Smooth muscle cell of bladder (primary cell): ENCODE data around the gene FAM53B. TPM values are rescaled to one million over a fixed set of nuclear protein-coding genes. Genes with fewer than 3 reads are reported as not detected.

ENCODE experiments used
- total RNA-seq: library from RNA; depleted of rRNA; stranded (reverse); fragments of >200 nt; gene quantifications from 2 replicates; pipeline ENCODE4 v1.2.3, GENCODE V29; 2014

FAM53B gene, protein sequence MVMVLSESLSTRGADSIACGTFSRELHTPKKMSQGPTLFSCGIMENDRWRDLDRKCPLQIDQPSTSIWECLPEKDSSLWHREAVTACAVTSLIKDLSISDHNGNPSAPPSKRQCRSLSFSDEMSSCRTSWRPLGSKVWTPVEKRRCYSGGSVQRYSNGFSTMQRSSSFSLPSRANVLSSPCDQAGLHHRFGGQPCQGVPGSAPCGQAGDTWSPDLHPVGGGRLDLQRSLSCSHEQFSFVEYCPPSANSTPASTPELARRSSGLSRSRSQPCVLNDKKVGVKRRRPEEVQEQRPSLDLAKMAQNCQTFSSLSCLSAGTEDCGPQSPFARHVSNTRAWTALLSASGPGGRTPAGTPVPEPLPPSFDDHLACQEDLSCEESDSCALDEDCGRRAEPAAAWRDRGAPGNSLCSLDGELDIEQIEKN
- 7.8 and 10.4 TPM in 2 replicates for total RNA-seq

DNA sequence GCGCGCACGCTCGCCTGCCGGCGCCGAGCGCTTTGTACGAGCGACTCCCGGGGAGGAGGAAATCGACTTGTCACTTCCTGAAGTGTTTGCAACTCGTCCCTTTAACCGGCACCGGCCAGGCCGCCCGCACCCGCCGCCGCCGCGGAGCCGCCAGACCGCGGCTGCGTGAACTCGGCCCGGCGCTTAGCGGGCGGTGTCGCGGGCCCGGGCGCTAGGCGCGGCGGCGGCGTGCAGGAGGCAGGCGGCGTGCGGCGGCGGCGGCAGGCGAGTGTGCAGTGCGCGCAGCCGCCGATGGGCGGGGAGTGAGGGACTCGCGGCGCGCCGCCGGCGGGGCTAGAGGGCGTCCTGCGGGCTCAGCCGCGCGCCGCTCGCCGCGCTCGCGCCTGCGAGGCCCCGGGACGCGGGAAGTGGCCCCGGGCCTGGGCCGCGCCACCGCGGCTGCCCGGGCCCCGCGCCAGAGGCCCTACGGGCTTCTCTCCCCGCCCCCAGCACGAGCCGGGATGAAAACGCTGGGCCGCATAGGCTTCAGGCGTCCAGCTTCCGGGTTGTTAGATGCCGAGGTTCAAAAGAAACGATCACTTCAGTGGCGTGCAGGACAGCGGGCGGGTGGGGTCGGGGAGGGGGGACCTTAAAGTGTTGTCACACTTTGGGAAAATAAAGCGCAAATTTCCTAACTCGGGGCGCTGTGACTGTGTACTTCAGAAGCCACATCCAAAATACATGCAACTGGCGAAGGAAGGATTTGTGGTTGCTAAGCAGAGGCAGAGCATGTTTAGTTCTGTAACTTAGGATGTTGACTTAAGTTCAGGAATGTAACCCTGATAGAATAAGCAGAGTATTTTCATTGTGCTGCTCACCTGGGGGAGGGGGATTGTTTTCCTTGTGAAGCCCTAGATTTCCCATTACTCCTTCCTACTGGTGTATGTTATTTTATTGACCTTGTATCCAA, at the start of gene FAM53B:
TSS of gene FAM53B (minus strand) at position 277 of the 949 bp plus-strand sequence. CDS start 37,665 bp downstream, outside the sequence.

DNA sequence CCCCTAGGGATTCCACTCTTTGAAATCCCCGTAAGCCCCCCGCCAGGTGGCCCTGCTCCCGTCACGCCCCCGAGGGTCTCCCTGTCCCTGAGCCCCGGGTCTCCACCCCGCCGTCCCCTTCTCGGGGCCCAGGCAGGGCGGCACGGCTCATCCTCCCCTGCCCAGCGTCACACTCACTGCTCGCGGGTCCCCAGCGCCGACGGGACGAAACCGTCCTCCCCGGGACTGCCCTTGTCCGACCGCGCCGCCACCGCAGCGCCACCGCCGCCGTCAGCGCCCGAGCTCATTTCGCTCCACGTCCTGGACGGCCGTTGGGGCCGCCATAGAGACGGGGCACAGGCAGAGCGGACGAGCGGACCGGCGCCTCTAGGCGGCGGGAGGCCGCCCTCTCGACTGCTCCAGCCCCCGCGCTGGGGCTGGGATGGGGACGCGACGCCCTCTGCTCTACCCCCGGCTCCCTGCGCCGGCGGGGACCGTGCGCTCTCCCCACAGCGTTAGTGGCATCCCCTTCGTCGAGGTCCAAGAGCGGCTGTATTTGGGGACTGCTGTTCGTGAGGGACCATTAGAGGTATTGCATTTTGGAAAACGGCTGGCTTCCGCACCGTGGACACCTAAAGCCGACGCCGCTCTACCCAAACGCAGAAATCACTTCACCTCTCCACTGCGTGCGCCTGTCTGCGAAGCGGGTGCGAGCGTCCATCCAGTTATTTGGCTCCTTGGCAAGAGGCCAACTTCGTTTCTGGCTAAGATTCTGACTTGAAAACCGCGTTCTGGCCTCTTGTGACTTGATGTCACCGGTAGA, 47.6 kb upstream of the FAM53B start, which contains the start of gene EEF1AKMT2:
TSS of gene EEF1AKMT2 (minus strand) at position 341 of the 802 bp plus-strand sequence. CDS start at position 287, 54 bp downstream.

Other genes with a start within 250 kb of the FAM53B start
- 17.6 and 19.9 TPM in 2 replicates for gene EEF1AKMT2, start 47.5 kb upstream of the FAM53B start, total RNA-seq
- 9.7 and 10.7 TPM in 2 replicates for gene ABRAXAS2, start 57.4 kb upstream of the FAM53B start, total RNA-seq
- gene ZRANB1, start 197.7 kb upstream of the FAM53B start, total RNA-seq = 23.3 and 26.1 TPM in 2 replicates